ENCODE results near the gene LRRD1. TPM values are rescaled to one million over a fixed set of nuclear protein-coding genes. Genes with fewer than 3 reads are reported as not detected.

The LRRD1 gene
- polyA plus RNA-seq, 1 of the 3 experiments (the other 2 are of a cell fraction): not detected

DNA sequence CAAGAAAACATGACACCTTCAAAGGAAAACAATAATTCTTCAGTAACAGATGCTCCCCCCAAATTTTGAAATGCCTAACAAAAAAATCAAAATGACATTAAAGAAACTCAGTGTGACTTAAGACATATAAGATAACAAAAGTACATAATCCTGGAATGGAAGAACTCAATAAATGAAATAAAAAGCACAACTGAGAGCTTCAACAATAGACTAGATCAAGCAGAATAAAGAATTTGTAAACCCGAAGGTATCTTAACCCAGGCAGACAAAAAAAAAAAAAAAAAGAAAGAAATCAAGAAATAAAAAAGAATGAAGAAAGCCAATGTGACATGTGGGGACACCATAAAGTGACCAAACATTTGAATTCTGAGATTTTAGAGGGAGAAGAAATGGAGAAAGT, 27.7 kb upstream of the LRRD1 start:
- 94% methylated on average over 1 of the region's 1 CpG for WGBS (ENCODE audit: low lambda C conversion rate)
- Histone ChIP-seq H3K4me2 (no peak overlapping the region), H3K4me1 (ENCODE audit: control insufficient read depth in 1 of 2, insufficient read depth in 2 of 2, low read depth in 1 of 2, low read length in 1 of 2) (no peaks in the 10 kb centered on the region), H2AFZ (ENCODE audit: low read depth) (no peak overlapping the region), H3K4me3 (ENCODE audit: low read depth in 2 of 2, low read length in 1 of 2) (no peak overlapping the region), H3K27ac (ENCODE audit: low read depth in 2 of 2, low read length in 1 of 2) (no peak overlapping the region), H3K27me3 (ENCODE audit: insufficient read depth) (no peaks in the 10 kb centered on the region), H3K9ac (no peak overlapping the region), H3K9me3 (peaks cover 8% of the 10 kb centered on the region), H3F3A (replicated peaks; ENCODE audit: insufficient read depth) (peaks cover 3% of the 10 kb centered on the region), H3K9me2 (no peaks in the 10 kb centered on the region), H3K79me2 (ENCODE audit: insufficient read depth) (peaks cover 28% of the 10 kb centered on the region), H3K36me3 (replicated peaks in 1 of 2; ENCODE audit: control insufficient read depth in 1 of 2, insufficient read depth in 2 of 2, low read length in 1 of 2) (peaks cover 60 to 90% of the 10 kb centered on the region in 2 experiments), H4K20me1 (ENCODE audit: insufficient read depth) (no peaks in the 10 kb centered on the region)
- ChIA-PET CTCF (interaction anchor here (0.7 to 4.1 kb wide), 2 partner anchors 27 to 1363 kb away, joined by 3 to 15 read pairs; partner anchors contain the start of gene LRRD1), POLR2A (no interaction called here)
- no peak for DNase-seq
- no peak for TF ChIP-seq TAF1 (IDR thresholded peaks at IDR 0.05; ENCODE audit: borderline replicate concordance, low read depth, low read length)

DNA sequence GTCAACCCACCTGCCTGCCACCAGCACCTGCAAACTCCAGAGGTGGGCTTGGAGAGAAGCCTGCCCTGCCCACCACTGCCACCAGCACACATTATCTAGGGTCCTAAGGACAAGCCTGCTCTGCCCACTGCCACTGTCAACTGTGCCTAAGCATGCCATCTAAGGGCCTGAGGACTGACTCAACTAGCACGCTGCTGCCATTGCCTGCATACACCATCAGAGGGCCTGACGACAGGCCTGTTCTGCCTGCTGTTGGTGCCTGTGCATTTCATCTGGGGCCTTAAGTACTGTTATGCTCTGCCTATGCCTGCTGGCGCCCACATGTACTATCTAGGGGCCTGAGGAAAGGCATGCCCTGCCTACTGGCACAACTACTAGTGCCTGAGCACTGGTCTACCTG, 27.0 kb upstream of the LRRD1 start:
- TF ChIP-seq, protein P1, sequence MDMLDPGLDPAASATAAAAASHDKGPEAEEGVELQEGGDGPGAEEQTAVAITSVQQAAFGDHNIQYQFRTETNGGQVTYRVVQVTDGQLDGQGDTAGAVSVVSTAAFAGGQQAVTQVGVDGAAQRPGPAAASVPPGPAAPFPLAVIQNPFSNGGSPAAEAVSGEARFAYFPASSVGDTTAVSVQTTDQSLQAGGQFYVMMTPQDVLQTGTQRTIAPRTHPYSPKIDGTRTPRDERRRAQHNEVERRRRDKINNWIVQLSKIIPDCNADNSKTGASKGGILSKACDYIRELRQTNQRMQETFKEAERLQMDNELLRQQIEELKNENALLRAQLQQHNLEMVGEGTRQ (IDR thresholded peaks at IDR 0.05; ENCODE audit: borderline replicate concordance, low read depth, low read length): no peak
- TF ChIP-seq RFX5 (IDR thresholded peaks at IDR 0.05; ENCODE audit: low read length) (no peak), NFIC (IDR thresholded peaks at IDR 0.05; ENCODE audit: borderline replicate concordance) (no peak), TAF1 (IDR thresholded peaks at IDR 0.05; ENCODE audit: borderline replicate concordance, low read depth, low read length) (no peak), RAD21 (IDR thresholded peaks at IDR 0.05; ENCODE audit: low read length) (no peak), GATA2 (CRISPR knock-in tag; IDR thresholded peaks at IDR 0.05) (no peak), ELF1 (IDR thresholded peaks at IDR 0.05) (no peak), FOSL2 (IDR thresholded peaks at IDR 0.05; ENCODE audit: borderline replicate concordance, low read depth) (no peak), MAX (IDR thresholded peaks at IDR 0.05; ENCODE audit: low read depth) (no peak), MEF2A (IDR thresholded peaks at IDR 0.05; ENCODE audit: borderline replicate concordance, low read depth) (no peak), MXI1 (IDR thresholded peaks at IDR 0.05; ENCODE audit: low read depth, low read length) (no peak), RXRA (IDR thresholded peaks at IDR 0.05; ENCODE audit: borderline replicate concordance, low read depth) (no peak), JUND (IDR thresholded peaks at IDR 0.05) (no peak)

More for the DNA sequence above, 27.0 kb upstream of the LRRD1 start:
- peaks cover 59 to 90% of the 10 kb centered on the region in 2 experiments for H3K36me3 ChIP-seq (replicated peaks in 1 of 2; ENCODE audit: control insufficient read depth in 1 of 2, insufficient read depth in 2 of 2, low read length in 1 of 2)
- no peak overlapping the region for H2AFZ ChIP-seq (ENCODE audit: low read depth)
- no peaks in the 10 kb centered on the region for H4K20me1 ChIP-seq (ENCODE audit: insufficient read depth)
- H3F3A ChIP-seq (replicated peaks; ENCODE audit: insufficient read depth): peaks cover 3% of the 10 kb centered on the region
- H3K79me2 ChIP-seq (ENCODE audit: insufficient read depth): peaks cover 28% of the 10 kb centered on the region
- no peak overlapping the region for H3K9ac ChIP-seq
- no peaks in the 10 kb centered on the region for H3K4me1 ChIP-seq (ENCODE audit: control insufficient read depth in 1 of 2, insufficient read depth in 2 of 2, low read depth in 1 of 2, low read length in 1 of 2)
- no peak overlapping the region for H3K27ac ChIP-seq (ENCODE audit: low read depth in 2 of 2, low read length in 1 of 2)
- no peak overlapping the region for H3K4me3 ChIP-seq (ENCODE audit: low read depth in 2 of 2, low read length in 1 of 2)
- no peaks in the 10 kb centered on the region for H3K27me3 ChIP-seq (ENCODE audit: insufficient read depth)
- H3K9me2 ChIP-seq: no peaks in the 10 kb centered on the region
- H3K9me3 ChIP-seq: peaks cover 8% of the 10 kb centered on the region
- no peak for DNase-seq
- H3K4me2 ChIP-seq: no peak overlapping the region
- ChIA-PET POLR2A (no interaction called here), CTCF (interaction anchor here (0.7 to 4.1 kb wide), 3 partner anchors 9 to 1363 kb away, joined by 3 to 15 read pairs (median 3); partner anchors contain the start of gene LRRD1)
- WGBS (ENCODE audit: low lambda C conversion rate): 100% methylated on average over 1 of the region's 3 CpGs

Measured in SK-N-SH (cell line).